ENCODE data around the gene TGM3.

TGM3 gene

DNA sequence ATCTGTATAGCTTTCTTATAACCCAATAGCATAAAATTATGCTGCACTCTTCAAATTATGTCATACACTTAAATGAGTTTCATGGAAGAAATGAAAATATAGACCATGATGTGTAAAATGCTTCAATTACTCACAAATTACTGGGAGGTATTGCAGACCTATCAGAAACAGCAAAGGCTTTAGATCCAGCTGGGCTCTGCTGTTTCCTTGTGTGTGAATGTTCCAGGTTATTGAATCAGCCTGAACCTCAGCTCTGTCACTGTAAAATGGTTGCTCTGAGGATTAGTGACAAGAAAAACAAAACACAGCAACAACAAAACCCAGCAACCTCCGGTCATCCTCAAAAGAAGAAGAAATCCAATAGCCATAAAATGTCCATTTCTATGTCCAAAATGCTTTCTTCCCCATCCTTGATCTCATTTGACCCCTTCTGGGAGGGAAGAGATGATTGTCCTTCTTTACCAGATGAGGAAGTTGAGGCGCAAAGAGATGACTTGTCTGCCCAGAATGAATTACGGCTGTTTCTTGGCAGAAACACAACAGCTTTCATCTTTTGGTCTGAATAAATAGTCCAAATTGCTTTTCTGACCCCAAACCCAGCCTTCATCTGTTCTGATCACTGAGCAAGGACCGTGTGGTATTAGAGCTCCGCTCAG, 42.7 kb downstream of the TGM3 start:
- no peak for DNase-seq (ENCODE audit: low read depth in 2 of 2)

DNA sequence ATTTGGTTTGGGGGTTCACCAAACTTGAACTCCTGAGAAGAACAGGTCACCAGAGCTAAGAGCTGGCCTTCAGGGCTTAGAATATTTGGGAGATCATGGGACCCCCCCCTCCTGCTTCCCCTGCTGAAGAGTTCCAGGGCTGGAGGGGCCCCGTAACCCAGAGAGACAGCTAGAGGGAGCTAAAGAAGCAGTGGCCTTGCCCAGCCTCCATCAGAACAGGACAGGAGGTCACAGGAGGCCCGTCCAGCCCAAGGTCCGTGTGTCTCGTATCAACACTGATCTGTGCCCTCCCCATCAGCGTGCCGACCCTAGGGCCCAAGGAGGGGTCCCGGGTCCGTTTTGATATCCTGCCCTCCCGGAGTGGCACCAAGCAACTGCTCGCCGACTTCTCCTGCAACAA, 44.3 kb downstream of the TGM3 start:
- no peak for DNase-seq (ENCODE audit: low read depth in 2 of 2)

DNA sequence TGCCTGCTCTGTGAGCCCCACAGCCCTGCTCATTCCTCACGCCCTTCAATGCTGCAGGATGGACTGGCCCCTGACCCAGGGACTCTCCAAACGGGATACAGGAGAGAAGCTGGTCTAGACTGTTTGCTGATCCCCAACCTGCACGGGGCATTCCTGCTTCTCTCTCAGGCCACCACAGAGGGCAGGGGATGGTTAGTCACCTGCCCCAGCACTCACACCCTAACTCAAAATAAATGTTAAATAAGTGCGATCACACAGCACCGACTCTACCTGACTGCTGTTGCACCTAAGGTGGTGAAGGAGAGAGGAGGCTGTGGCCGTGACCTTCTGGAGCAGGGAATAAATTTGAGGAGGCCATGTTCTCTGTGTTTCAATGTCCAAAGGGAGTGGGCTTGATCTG, 45.0 kb downstream of the TGM3 start:
- no peak for DNase-seq (ENCODE audit: low read depth in 2 of 2)

DNA sequence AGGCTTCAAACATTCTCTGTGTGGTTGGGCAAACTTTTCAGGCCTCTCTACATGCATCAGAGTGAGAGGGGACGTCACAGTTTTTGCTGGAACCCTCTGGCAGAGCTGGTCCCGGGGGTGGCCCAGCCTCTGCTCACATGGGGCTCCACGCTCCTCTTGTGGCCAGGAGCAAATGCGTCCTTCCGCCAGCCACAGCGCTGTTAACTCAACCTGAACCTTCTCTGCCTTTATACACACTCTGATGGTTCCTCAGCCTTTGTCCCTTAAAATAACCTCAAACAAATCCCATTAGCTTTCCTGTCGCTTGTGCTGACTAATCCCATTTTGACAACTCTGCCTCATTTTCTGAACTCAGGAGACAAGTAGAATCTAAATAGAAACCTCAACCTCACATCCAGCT, 45.5 kb downstream of the TGM3 start:
- DNase-seq (ENCODE audit: low read depth in 2 of 2), result no peak

DNA sequence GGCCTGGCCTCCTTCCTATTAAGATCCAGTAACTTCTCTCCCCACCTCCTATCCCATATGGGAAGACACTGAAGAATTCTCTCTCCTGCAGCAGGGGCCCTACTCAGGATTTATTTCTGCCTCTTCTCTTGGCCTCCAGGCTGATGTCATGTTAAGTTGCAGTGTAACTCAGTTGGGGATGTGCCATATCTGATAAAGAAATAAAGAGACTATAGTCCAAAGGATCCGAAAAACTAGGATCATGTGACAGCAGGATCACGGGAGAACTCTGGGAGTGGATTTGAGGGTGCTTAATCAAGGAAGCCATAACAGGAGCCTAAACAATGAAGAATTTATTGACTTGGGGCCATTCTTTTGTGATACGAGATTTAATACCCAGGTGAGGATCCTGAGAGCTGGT, 46.4 kb downstream of the TGM3 start:
- DNase-seq (ENCODE audit: low read depth in 2 of 2), result no peak

DNA sequence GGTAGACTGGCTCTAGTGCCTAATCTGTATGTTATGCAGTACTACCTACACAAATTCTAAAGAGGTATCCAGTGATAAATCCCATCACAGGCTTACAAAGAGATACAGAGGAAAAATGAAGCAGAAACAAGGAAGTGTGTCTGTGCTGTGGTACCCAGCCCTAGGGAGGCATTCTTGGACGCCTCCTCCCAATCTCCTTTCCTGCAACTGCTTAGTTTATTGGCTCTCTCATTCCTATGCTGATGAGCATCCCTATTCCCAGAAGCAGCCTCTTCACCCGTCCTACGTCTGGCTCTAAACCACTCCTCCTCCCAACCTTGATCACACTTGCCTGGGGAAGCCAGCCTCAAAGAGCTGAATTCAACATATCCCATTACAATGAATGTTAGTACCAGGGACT, 50.4 kb downstream of the TGM3 start:
- no peak for DNase-seq (ENCODE audit: low read depth in 2 of 2)

DNA sequence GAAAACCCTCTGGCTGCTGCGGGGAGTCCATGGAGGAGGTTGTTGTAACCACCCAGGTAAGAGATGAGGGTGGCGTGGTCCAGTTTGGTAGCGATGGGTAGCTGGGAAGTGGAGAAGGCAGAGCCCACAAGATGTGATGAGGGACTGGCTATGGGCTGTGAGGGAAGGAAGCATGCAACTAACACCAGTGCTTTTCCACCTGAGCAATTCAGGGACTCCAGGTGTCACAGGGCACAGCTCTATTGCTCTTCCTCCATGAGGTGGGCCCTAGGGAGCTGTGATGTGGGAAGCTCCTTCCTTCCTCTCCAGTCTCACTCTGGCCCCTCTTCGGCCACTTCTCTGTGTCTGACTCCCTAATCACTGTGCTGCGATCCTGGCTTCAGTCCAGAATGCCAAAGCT, 52.5 kb downstream of the TGM3 start:
- DNase-seq (ENCODE audit: low read depth in 2 of 2), result no peak

DNA sequence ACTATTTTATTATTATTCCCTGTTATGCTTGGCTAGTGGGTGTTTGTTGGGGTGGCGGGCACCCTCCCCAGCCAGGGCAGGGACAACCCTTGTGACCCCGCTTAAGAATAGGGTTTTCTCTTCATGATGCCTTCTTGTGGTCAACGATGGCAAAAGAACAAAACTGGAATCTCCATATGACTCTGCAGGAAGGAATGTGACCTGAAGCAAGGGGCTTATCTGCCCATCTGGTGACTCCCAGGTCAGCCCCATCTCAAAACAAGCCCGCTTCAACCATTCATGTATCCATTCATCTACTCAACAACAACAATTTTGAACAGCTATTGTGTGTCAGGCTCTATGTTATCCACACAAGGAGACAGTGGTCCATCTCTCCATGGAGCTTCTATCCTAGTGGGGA, 54.0 kb downstream of the TGM3 start:
- no peak for DNase-seq (ENCODE audit: low read depth in 2 of 2)

DNA sequence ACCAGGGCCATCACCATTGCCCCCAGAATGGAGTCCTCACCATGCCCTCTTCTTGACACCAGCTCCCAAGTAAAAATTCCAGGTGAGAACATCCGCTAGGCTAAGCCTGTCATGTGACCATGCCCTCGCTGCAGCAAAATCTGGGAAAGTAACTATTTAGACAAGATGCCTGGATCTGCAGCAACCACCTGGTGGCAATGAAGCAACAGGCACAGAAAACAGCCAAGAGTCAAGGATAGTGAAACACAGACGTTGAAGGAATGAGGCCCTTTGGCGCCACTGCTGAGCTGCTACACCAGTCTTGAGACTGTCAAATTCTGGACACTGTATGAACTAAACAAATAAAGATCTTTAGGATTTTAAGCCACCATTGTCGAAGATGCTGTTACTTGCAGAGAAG, 54.8 kb downstream of the TGM3 start:
- no peak for DNase-seq (ENCODE audit: low read depth in 2 of 2)

DNA sequence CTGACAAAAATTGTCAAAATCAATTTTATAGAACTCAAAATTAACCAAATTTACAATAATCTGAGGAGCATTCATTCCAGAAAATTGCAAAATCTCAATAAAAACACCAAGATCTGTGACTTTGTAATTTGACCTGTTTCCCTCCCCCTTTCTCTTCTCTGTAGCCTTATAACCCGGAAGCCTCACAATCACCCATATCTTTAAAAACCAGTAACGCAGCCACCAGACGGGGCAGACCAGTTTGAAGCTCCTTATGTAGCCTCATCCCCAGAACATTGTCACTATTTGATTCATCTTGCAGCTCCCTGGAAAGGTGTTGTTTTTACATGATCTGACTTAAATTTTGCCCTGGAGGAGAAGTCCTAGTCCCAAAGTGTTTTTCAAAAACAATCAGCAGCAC, 57.4 kb downstream of the TGM3 start:
- DNase-seq (ENCODE audit: low read depth in 2 of 2), result no peak

DNA sequence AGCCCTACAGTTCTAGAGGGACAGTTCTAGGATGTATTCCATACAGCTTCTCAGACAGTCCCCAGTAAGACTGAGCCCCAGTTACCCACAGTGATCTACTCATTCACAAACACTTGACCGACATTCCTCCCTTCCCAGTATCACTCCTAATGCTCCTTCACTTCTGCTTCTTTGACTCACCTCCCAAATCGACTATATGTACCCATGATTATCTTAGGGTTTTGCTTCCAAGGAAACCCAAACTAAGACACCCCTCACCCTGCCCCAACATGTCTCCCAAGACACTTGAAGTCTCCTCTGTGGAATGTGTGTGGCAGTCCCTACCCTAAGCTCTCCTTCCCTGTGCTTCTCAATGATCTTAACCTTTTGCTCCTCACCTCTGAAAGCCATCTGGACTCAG, 61.3 kb downstream of the TGM3 start:
- no peak for DNase-seq (ENCODE audit: low read depth in 2 of 2)

DNA sequence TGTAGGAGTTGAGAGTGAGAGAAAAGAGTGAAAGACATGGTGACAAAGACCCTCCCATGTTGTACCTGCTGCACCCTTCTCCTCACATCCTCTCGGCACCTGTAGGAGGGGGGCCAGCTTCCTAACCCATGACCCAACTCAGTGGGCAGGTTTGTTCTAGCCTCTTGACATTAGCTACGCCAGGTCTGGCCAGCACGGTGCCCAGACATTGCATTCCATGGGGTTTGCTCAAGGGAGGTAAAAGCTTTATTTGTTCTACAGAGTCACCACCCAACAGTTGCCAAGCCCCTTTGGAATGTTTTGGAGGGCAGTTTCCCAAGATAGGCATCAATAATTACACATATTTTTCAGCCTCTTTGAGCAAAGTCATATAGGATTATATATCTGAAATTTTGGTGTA, 62.2 kb downstream of the TGM3 start:
- no peak for DNase-seq (ENCODE audit: low read depth in 2 of 2)

DNA sequence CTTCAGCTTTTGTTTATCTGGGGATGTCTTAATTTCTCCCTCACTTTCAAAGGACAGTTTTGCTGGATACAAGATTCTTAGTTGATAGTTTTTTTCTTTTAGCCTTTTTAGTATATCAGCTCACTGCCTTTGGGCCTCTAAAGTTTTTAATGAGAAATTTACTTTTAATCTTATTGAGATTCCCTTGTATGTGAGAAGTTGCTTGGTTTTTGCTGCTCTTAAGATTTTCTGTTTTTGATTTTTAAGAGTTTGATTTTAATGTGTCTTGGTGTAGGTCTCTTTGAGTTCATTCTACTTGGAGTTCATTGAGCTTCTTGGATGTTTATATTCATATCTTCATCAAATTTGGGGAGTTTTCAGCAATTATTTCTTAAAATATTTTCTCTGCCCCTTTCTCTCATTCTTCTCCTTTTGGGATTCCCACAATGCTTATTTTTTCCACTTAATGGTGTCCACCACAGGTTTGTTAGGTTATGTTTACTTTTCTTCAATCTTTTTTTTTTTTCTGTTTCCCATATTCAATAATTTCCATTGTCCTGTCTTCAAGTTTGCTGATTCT, 65.3 kb downstream of the TGM3 start:
- DNase-seq (ENCODE audit: low read depth in 2 of 2), result no peak

DNA sequence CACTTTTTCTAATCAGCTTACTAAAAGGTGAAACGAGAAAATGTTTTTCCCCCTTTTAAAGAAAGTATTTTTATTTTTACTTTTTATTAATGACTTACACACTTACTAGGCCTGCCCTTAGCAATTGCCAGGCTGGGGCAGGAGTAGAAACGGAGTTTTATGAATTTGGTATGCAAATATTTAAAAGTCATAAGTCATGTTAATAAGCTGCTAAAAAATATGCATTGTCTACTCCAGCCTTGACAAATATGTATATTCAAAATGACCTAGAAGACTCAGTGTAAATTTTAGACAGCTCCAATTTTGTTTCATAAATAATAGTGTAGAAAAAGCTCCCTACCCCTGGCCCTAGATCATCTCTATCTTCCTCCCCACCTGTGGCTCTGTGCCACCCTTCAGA, 67.4 kb downstream of the TGM3 start:
- no peak for DNase-seq (ENCODE audit: low read depth in 2 of 2)

DNA sequence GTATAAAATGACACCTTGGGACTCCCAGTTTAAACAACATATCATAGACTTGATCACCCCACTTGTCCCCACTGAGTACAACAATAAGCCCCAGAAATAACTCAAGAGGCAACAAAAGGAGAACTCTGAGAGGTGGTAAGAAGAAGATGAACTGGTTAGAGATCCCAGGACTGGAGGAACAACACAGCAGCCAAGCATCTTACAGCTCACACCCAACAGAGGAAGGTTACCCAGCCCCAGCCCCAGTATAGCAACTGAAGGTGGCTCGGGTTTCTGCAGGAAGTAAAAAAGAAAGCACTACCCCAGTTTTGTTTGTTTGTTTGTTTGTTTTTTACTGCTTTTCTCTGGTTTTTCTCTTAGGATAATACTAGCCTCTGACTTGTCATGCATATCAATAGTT, 67.8 kb downstream of the TGM3 start:
- no peak for DNase-seq (ENCODE audit: low read depth in 2 of 2)

DNA sequence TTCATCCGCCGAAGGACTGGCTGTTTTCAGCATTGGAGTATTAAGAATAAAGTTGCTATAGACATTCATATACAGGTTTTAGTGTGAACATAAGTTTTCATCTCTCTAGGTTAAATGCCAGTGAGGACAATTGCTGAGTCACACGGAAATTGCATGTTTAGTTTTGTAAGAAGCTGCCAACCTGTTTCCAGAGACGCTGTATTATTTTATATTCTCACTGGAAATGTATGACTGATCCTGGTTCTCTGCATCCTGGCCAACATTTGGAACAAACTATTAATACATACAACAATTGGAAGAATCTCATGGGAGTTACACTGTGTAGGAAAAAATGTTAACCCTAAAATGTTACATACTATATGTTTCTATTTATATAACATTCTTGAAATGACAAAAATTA, 68.2 kb downstream of the TGM3 start:
- DNase-seq (ENCODE audit: low read depth in 2 of 2), result no peak

DNA sequence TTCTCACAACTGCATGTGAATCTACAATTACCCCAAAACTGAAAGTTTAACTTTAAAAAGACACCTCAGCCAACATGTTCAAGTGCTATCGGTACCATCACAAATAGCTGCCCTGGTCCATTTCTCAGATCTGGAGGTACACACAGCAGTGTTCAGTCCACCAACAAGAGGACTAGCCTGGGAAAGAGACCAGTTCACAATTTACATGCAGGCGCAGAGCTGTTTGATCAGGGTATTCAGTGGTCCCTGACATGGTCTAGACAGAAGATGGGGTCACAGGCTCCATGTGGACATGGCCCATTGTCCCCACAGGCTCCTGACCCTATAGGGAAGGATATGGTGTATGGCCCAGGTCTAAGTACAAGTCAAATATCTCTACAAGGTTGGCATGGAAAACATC, 69.3 kb downstream of the TGM3 start:
- no peak for DNase-seq (ENCODE audit: low read depth in 2 of 2)

DNA sequence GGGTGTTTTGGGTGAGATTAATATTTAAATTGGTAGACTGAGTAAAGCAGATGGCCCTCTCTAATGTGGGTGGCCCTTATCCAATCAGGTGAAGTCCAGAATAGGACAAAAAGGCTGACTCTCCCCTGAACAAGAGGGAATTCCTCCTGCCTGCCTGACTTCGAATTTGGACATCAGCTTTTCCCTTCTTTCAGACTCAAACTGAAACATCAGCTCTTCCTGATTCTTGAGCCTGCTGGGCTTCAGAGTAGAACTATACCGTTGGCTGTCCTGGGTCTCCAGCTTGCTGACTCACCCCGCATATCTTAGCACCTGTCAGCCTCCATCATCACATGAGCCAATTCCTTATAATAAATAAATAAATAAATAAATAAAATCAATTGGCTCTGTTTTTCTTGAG, 69.9 kb downstream of the TGM3 start:
- DNase-seq (ENCODE audit: low read depth in 2 of 2), result no peak

DNA sequence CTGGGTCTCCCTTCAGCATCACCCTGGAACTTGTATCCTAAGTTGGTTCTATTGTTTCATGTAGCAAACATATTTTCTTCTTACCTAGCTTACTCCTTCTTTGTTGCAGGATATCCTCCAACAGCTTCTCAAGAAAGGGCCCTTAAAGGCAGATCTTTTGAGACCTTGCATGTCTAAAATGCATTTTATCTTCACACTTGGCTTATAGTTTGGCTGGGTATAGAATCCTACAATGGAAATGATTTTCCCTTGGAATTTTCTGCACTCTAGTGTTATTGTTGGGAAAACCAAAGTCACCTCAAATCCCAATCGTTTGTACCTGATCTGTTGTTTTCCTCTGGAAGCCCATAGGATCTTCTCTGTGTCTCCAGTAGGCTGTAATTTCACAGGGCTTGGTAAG, 72.8 kb downstream of the TGM3 start:
- no peak for DNase-seq (ENCODE audit: low read depth in 2 of 2)

DNA sequence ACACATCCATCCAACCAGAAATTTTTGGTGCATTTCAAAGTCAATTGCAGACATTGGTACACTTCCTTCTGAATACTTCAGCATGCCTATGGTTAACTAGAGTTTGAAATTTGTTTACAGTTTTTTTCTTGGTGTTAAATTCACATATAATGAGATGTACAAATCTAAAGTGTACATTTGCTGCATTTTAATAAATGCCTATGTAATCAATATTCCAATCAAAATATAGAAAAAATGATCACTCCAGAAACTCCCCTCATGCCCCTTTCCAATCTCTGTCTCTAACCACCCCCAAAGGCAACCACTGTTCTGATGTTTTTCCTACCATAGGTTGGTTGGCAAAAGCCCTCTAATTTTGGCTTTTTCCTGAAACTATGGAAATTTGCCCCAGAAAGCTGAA, 77.3 kb downstream of the TGM3 start:
- DNase-seq (ENCODE audit: low read depth in 2 of 2), result no peak

DNA sequence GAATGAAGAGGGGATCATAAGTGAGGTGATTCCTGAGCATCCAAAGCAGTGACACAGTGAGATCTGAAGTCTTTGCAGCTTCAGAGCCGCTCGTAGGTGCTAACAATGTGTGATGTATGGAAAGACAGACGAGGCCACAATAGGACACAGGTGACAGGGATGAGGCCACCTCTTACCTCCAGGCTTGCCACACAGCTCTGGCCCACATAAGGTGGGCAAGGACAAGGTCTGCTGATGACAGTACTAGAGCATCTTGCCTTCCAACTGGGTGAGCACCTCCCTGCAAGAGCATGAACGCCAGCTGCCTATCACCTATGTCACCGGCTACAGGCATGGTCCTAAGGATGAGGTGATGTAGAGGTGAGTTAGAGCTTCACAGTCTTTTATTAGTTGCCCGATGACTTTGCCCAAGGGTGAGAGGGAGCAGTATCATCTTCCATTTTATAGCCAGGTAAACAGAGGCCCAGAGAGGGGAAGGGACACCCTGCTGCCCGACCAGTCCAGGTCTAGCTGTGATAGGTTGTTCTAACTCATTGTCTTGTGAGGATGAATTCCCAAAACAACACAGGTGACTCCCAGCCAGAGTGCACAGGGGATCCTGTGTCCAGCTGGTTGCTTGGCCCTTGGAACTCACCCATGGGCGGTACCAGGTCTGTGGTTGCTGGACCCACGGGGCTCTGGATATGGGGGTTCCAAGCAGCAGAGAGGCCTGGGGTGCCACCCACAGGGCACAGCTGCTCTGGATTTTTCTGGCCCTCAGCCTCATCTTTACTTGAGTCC, 78.7 kb downstream of the TGM3 start:
- no peak for DNase-seq (ENCODE audit: low read depth in 2 of 2)

DNA sequence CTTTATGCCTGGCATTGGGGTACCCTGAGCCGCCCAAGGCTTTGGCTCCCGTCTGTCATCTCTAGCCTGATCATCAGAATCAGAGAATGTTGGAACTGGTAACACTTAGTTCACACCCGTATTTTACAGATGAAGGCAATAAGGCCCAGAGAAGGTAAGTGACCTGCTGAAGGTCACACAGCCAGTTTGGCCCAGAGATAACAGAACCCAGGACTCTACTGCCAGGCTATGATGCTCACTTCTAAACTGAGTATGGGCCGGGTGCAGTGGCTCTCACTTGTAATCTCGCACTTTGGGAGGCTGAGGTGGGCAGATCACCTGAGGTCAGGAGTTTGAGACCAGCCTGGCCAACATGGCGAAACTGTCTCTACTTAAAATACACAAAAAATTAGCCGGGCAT, 83.1 kb downstream of the TGM3 start:
- no peak for DNase-seq (ENCODE audit: low read depth in 2 of 2)

DNA sequence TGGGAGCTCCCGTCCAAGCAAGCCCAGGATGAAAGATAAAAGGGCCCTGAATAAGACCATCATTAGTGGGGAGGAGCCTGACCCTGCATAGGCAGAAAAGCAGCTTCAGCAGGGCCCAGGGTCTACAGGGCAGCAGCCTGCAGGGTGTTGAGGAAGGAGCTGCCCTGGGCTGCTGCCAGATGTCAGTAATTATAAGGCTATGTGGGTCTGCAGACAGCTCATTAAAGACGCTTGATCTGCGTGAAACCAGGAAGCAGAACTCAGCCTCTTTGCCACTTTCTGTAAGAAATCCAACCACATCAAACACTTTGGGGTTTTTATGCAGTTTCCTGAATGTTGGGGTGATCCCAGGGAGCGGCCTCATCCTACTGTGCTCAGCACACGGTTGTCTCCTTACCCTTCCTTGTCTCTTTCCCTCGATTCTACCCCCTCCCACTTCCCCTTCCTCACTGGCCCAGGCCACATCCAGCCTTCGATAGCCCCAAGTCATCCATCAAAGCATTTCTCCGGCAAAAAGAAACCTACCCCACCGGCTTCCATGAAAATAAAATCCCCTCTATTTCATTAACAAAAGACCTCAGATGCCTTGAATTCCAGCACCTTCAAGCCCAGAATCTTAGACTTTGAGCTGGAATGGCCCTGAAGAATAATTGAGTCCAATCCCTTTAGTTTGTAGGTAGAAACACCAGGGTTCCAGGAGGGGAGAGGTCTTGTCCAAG, 83.9 kb downstream of the TGM3 start:
- no peak for DNase-seq (ENCODE audit: low read depth in 2 of 2)
